GM20000 (cell line): ENCODE results near the gene SSBP2.

ENCODE experiments used
- DNase-seq: peaks from one replicate; pipeline ENCODE4 v3.0.0; 2012; ENCODE audit warnings: low spot score
- CTCF ChIP-seq: IDR thresholded peaks from 2 replicates; pipeline ENCODE4 v1.5.1; 2012; ENCODE audit warnings: mild to moderate bottlenecking, control low read depth; ENCODE audit errors: extremely low read depth, missing control alignments

Gene SSBP2

GRCh38 chr5:81753429-81753828 lies 2.5 kb upstream of the SSBP2 start:
- TF ChIP-seq CTCF = no peak
- DNase-seq = no peak

- DNase-seq = no peak
- TF ChIP-seq CTCF = no peak
These were observed 1.7 kb upstream of the SSBP2 start for GRCh38 chr5:81752644-81752963.

- no peak for TF ChIP-seq CTCF
- DNase-seq = no peak
These were observed 1.1 kb upstream of the SSBP2 start for GRCh38 chr5:81751836-81752643.

- DNase-seq = peak; percentile 69
- TF ChIP-seq CTCF = no peak
These were observed 439 bp downstream of the SSBP2 start for GRCh38 chr5:81750308-81751008.

DNA sequence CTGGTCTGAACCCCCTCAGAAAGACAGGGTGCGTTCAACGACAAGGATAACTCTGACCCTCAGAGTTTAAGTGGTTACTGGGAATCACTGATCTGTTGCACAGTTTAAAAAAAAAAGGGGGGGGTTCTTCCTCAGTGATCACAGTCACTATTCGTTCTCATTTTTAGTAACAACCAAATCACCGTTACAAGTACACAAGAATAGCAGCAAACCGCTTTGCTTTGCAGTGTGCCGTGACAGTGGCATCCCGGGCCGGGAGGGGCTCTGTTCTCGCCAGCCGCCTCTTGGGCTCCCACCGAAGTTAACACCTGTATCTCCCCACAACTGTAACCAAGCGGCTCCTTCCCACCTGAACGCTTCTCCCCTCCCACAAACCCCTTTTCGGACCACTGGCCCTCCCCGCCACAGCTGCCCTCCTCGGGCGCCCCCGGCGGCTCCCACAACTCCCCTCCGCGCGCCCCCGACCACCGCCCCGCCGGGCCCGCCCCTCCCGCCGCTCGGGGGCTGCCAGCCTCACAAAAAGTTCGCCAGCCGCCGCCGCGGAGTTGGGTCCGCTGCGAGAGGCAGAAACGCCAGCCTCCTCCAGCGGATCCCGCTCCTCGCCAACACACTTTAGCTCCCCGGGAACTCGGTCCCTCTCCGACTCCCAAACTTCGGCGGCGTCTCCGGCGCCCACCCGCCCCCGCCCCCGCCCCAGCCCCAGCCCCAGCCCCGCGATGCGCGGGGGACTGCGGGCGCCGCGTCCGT lies 1.2 kb downstream of the SSBP2 start:
- no peak for TF ChIP-seq CTCF
- DNase-seq = peak; percentile 83

- no peak for TF ChIP-seq CTCF
- no peak for DNase-seq
These were observed 1.7 kb downstream of the SSBP2 start for GRCh38 chr5:81749192-81749560.

- no peak for TF ChIP-seq CTCF
- DNase-seq = no peak
These were observed 2.3 kb downstream of the SSBP2 start for GRCh38 chr5:81748556-81748955.
